Neural progenitor cell (in vitro differentiated cells): ENCODE data around the gene SMIM41.

Source experiments
- EZH2 ChIP-seq: fragments of 200-600 bp; sonication (generic); IDR thresholded peaks from 2 replicates; pipeline ENCODE4 v1.6.1; 2017; ENCODE audit warnings: antibody characterized with exemption, mild to moderate bottlenecking, moderate library complexity
- EZH2phosphoT487 ChIP-seq: fragments of 200-600 bp; sonication (generic); IDR thresholded peaks from 2 replicates; pipeline ENCODE4 v1.6.1; 2017; ENCODE audit warnings: antibody characterized with exemption
- TF ChIP-seq, protein P1 (sequence below): fragments of 200-600 bp; sonication (generic); IDR thresholded peaks from 2 replicates; pipeline ENCODE4 v1.5.1; 2017; ENCODE audit warnings: antibody characterized with exemption, mild to moderate bottlenecking

DNA sequence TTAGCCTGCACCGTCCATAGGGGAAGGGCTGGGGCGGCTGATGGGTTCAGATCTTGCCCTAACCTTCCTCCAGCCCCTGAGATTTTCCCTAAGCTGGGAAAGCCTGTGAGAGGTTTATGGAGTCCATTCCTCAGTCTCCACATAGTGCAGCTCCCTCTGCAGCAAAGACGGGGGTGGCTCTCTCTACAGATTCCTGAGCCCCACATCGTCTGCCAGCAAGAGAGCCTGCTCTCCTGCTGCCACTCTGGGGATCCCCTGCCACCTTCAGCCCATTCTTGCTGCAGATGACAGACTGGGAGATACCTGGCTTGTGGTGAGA, 3.1 kb downstream of the SMIM41 start:
- TF ChIP-seq, protein P1, sequence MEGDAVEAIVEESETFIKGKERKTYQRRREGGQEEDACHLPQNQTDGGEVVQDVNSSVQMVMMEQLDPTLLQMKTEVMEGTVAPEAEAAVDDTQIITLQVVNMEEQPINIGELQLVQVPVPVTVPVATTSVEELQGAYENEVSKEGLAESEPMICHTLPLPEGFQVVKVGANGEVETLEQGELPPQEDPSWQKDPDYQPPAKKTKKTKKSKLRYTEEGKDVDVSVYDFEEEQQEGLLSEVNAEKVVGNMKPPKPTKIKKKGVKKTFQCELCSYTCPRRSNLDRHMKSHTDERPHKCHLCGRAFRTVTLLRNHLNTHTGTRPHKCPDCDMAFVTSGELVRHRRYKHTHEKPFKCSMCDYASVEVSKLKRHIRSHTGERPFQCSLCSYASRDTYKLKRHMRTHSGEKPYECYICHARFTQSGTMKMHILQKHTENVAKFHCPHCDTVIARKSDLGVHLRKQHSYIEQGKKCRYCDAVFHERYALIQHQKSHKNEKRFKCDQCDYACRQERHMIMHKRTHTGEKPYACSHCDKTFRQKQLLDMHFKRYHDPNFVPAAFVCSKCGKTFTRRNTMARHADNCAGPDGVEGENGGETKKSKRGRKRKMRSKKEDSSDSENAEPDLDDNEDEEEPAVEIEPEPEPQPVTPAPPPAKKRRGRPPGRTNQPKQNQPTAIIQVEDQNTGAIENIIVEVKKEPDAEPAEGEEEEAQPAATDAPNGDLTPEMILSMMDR = no peak
- TF ChIP-seq EZH2 (no peak), EZH2phosphoT487 (no peak)
